ENCODE results near the gene TMC3.

DNA sequence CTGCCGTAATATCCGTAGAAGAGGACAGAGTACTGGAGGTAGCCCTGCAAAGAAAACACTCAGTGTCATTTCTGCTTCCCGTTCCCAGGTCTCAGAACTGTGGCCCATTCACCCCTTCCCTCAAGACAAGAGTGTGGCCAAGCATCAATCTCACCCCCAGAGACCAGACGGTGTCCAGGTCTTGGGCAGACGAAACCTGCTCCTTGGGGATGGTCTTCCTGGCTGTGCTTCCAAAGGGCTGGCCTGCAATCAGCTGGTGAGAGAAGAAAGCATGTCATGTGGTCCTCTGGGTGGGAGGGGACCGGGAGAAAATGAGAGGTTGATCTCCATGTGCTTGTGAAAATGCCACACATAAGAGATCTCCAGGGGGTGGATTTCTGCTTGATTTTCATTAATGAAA, 15.8 kb downstream of the TMC3 start:
- TF ChIP-seq, protein P1, sequence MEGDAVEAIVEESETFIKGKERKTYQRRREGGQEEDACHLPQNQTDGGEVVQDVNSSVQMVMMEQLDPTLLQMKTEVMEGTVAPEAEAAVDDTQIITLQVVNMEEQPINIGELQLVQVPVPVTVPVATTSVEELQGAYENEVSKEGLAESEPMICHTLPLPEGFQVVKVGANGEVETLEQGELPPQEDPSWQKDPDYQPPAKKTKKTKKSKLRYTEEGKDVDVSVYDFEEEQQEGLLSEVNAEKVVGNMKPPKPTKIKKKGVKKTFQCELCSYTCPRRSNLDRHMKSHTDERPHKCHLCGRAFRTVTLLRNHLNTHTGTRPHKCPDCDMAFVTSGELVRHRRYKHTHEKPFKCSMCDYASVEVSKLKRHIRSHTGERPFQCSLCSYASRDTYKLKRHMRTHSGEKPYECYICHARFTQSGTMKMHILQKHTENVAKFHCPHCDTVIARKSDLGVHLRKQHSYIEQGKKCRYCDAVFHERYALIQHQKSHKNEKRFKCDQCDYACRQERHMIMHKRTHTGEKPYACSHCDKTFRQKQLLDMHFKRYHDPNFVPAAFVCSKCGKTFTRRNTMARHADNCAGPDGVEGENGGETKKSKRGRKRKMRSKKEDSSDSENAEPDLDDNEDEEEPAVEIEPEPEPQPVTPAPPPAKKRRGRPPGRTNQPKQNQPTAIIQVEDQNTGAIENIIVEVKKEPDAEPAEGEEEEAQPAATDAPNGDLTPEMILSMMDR (conservative IDR thresholded peaks at IDR 0.05; ENCODE audit: low read length): no peak
- TF ChIP-seq EZH2phosphoT487 (IDR thresholded peaks at IDR 0.05; ENCODE audit: borderline replicate concordance, low read depth, low read length): no peak
